DLD1 (cell line): ENCODE measurements around the gene DCC.

Experiments
- in situ Hi-C: cut with HindIII; loops from 2 replicates; pipeline ENCODE4 v1.10.0; 2017; ENCODE audit warnings: low sequenced_read_pairs

Gene DCC

GRCh38 chr18:52415131-52415530 lies 75.1 kb downstream of the DCC start:
- in situ Hi-C loops, result no loop called here

- in situ Hi-C loops, result no loop called here
Observed at GRCh38 chr18:52422985-52423601, 83.1 kb downstream of the DCC start.

- in situ Hi-C loops, result no loop called here
Observed at GRCh38 chr18:52426041-52426440, 86.0 kb downstream of the DCC start.

- in situ Hi-C loops, result no loop called here
Observed at GRCh38 chr18:52426462-52426861, 86.5 kb downstream of the DCC start.

GRCh38 chr18:52427521-52428175 lies 87.7 kb downstream of the DCC start:
- in situ Hi-C loops, result no loop called here

GRCh38 chr18:52431683-52432082 lies 91.7 kb downstream of the DCC start:
- in situ Hi-C loops, result no loop called here

- in situ Hi-C loops, result no loop called here
Observed at GRCh38 chr18:52433797-52434196, 93.8 kb downstream of the DCC start.

GRCh38 chr18:52435301-52435700 lies 95.3 kb downstream of the DCC start:
- in situ Hi-C loops, result no loop called here

- in situ Hi-C loops, result no loop called here
Observed at GRCh38 chr18:52437161-52437560, 97.2 kb downstream of the DCC start.

- in situ Hi-C loops, result no loop called here
Observed at GRCh38 chr18:52439457-52439856, 99.5 kb downstream of the DCC start.

GRCh38 chr18:52441794-52442193 lies 101.8 kb downstream of the DCC start:
- in situ Hi-C loops, result no loop called here

GRCh38 chr18:52442686-52443085 lies 102.7 kb downstream of the DCC start:
- in situ Hi-C loops, result no loop called here

GRCh38 chr18:52451256-52451655 lies 111.3 kb downstream of the DCC start:
- in situ Hi-C loops, result no loop called here

- in situ Hi-C loops, result no loop called here
Observed at GRCh38 chr18:52451851-52452250, 111.9 kb downstream of the DCC start.

- in situ Hi-C loops, result no loop called here
Observed at GRCh38 chr18:52452427-52452826, 112.4 kb downstream of the DCC start.

- in situ Hi-C loops, result no loop called here
Observed at GRCh38 chr18:52459890-52460289, 119.9 kb downstream of the DCC start.

- in situ Hi-C loops, result no loop called here
Observed at GRCh38 chr18:52462853-52463252, 122.9 kb downstream of the DCC start.

GRCh38 chr18:52465391-52465790 lies 125.4 kb downstream of the DCC start:
- in situ Hi-C loops, result no loop called here

- in situ Hi-C loops, result no loop called here
Observed at GRCh38 chr18:52468496-52468895, 128.5 kb downstream of the DCC start.

GRCh38 chr18:52475325-52475724 lies 135.3 kb downstream of the DCC start:
- in situ Hi-C loops, result no loop called here

- in situ Hi-C loops, result no loop called here
Observed at GRCh38 chr18:52481116-52481515, 141.1 kb downstream of the DCC start.

GRCh38 chr18:52484977-52485376 lies 145.0 kb downstream of the DCC start:
- in situ Hi-C loops, result no loop called here

GRCh38 chr18:52486052-52486451 lies 146.1 kb downstream of the DCC start:
- in situ Hi-C loops, result no loop called here
